Mesodermal cell (in vitro differentiated cells): ENCODE measurements around the gene MMP15.
"Not testable (repeated sequence)": the region's sequence is repeated elsewhere in the genome, so short reads cannot be mapped to it uniquely, and the experiment has no call there.

ENCODE experiments used
- H3K27ac ChIP-seq: 2 replicates; pipeline ENCODE4 v1.7.0; 2013; ENCODE audit warnings: mild to moderate bottlenecking, low read depth, low read length, moderate library complexity; ENCODE audit not compliant: severe bottlenecking
- H3K36me3 ChIP-seq: 2 replicates; pipeline ENCODE4 v1.7.1; 2013; ENCODE audit warnings: mild to moderate bottlenecking, low read length, moderate library complexity; ENCODE audit not compliant: control insufficient read depth, insufficient read depth
- H3K4me1 ChIP-seq: one replicate; pipeline ENCODE4 v1.7.1; 2013; ENCODE audit warnings: mild to moderate bottlenecking, low read length; ENCODE audit not compliant: insufficient read depth, control insufficient read depth, poor library complexity, severe bottlenecking
- H3K4me3 ChIP-seq: 2 replicates; pipeline ENCODE4 v1.7.0; 2013; ENCODE audit warnings: low read length, control low read depth, mild to moderate bottlenecking; ENCODE audit not compliant: insufficient read depth, poor library complexity, severe bottlenecking; ENCODE audit errors: extremely low read depth
- H3K9me3 ChIP-seq: 2 replicates; pipeline ENCODE4 v1.7.1; 2013; ENCODE audit warnings: mild to moderate bottlenecking, low read length, moderate library complexity; ENCODE audit not compliant: control insufficient read depth
- WGBS, 2 experiments: methylation state at CpG; one replicate each; pipeline ENCODE4 v1.1.5; 2013; ENCODE audit warnings: missing lambda C conversion rate in 2 of 2; ENCODE audit not compliant: insufficient coverage in 2 of 2; 5-methylcytosine and 5-hydroxymethylcytosine counted together

The MMP15 gene

DNA sequence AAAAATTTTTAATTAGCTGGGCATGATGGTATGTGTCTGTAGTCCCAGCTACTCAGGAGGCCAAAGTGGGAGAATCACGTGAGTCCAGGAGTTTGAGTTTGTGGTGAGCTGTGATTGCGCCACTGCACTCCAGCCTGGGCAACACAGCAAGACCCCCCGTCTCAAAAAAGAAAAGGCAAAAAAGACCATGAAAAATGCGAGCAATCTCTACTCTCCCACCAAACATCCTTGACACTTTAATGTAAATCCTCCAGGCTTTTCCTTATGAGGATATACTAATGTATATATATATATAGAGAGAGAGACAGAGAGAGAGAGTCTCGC is 28.1 kb downstream of the MMP15 start:
- Histone ChIP-seq H3K9me3 (no peaks in the 10 kb centered on the region), H3K27ac (no peak overlapping the region), H3K36me3 (no peaks in the 10 kb centered on the region), H3K4me1 (no peaks in the 10 kb centered on the region), H3K4me3 (no peak overlapping the region)
- WGBS, 2 experiments = 100% methylated on average over 1 of the region's 5 CpGs

DNA sequence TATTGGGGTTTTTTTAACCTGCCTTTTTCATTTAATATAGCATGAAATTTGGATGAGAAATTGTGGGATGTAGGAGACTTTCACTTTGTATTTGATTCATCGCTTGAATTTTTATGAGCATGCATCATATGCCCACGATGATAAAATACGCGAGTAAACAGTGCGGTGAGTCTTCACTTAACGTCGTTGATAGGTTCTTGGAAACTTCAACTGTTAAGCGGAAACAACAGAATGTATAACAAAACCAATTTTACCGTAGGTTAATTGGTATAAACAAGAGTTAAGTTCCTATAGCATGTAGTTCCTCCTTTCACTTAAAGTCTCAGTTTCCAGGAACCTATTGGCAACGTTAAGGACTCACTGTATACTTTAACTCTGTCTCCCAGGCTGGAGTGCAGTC is 28.7 kb downstream of the MMP15 start:
- Histone ChIP-seq H3K4me3 (no peak overlapping the region), H3K9me3 (no peaks in the 10 kb centered on the region), H3K27ac (no peak overlapping the region), H3K4me1 (no peaks in the 10 kb centered on the region), H3K36me3 (no peaks in the 10 kb centered on the region)
- 92 to 97% methylated on average over 8 to 9 of the region's 10 CpGs for WGBS, 2 experiments

DNA sequence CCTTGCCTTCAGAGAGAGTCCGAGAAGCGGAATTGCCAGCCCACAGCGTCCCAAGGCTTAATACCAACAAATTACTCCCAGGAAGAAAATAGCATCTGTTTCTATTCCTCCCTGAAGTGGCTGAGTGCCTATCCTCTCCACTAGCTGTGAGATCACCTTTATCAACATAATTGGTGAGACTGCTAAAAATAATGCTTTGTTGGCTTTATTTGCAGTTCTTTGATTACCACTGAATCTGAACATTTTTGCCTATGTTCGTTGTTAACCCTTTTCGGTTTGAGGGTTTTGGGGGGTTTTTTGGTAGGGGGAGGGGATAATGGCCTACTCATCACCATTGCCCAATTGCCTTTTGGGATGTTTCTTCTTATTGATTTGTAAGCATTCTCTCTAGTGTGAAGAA is 31.0 kb downstream of the MMP15 start:
- no peaks in the 10 kb centered on the region for H3K4me1 ChIP-seq
- no peak overlapping the region for H3K27ac ChIP-seq
- H3K4me3 ChIP-seq = no peak overlapping the region
- H3K9me3 ChIP-seq = no peaks in the 10 kb centered on the region
- H3K36me3 ChIP-seq = no peaks in the 10 kb centered on the region
- WGBS, 2 experiments = 90 to 100% methylated on average over 2 of the region's 5 CpGs

DNA sequence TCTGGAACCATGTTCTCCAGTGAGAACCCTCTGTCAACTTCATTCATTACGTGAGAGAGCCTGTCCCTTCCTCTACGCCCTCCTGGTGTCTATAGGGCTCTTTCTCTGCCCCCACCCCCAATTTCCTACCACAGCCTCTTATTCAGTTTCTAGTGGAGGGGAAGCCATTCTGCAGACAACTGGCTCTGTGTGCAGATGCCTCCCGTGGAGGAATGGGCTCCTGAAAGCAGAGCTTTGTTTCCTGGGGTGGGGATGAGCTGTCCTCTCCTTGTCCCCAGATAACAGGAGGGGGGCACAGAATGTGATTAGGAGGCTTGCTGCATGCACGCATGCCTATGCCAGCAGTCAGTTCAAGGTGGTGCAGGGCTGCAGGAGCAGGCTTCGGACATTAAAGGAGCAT is 31.6 kb downstream of the MMP15 start:
- H3K27ac ChIP-seq = no peak overlapping the region
- no peaks in the 10 kb centered on the region for H3K4me1 ChIP-seq
- no peaks in the 10 kb centered on the region for H3K9me3 ChIP-seq
- no peak overlapping the region for H3K4me3 ChIP-seq
- 78 to 97% methylated on average over 2 to 4 of the region's 5 CpGs for WGBS, 2 experiments
- no peaks in the 10 kb centered on the region for H3K36me3 ChIP-seq

DNA sequence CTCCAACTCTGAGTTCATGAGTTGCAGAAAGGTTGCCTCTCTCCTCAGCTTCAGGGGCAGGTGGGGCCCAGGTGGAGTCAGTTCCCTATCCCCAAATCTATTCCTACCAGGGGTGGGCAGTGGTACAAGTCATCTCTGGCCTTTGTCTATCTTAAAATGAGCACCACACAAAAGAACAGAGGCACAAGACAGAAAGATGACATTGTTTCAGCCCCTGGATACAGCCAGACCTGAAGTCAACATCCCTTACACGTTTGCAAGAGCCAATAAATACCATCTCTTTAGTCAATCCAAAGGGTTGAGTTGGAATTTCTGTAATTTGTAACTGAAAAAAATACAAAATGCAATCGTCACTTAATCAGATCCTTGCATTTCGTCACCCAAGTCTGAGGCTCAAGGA is 32.2 kb downstream of the MMP15 start:
- Histone ChIP-seq H3K4me3 (no peak overlapping the region), H3K9me3 (no peaks in the 10 kb centered on the region), H3K4me1 (peaks cover under 1% of the 10 kb centered on the region), H3K36me3 (no peaks in the 10 kb centered on the region), H3K27ac (no peak overlapping the region)
- 68 to 85% methylated on average over 2 of the region's 3 CpGs for WGBS, 2 experiments

DNA sequence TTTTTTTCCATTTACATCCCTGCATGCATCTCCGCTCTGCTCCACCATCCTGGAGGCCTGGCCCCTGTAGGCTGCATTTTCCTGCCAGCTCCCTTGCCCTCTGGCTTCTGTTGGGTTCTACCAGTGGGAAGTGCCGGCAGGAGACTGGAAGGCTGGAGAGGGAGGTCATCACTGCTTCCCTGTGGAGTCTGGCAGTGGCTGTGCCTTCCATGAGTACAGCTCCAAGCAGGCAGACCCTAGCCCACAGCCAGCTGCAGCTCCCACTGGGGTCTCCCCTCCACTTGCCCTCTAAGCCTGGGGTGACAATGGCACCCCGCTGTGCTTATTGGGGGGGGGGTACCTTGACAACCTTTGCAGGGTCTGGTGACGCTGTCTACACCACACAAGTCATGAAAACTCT is 37.3 kb downstream of the MMP15 start:
- Histone ChIP-seq H3K9me3 (no peaks in the 10 kb centered on the region), H3K4me3 (no peak overlapping the region), H3K36me3 (no peaks in the 10 kb centered on the region), H3K4me1 (peaks cover 11% of the 10 kb centered on the region), H3K27ac (no peak overlapping the region)
- WGBS, 2 experiments = 64 to 80% methylated on average over 2 of the region's 4 CpGs

DNA sequence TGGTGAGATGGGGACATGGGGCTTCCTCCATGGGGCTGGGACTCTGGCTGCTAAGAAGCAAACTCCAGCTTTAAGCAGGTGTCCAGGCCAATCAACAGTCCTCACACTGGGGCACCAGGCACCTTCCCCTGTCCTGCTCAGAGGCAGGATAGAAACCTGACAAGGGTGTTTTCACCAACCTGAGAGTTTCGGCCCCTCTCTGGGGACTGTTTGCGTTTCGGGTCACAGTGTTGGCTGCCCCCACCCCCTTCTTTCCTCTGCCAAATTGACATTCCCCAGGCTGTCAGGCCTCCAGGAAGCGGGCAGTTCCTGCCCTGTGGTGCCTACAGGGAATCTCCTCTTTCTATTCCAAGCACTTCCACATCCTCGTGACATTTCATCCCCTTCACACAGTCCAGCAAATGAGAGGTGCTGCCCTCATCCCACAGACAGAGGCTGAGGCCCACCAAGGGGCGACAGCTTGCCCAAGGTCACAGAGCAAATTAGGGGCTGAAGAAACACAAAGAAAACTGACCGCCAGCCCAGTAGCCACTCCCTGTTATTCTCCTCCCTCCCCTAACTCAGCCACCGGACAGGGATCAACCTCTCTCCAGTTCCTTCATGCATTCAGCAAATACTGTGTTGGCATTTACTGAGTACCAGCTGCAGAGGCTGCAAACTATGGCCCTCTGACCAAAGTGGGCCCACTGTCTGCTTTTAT is 38.0 kb downstream of the MMP15 start:
- Histone ChIP-seq H3K9me3 (no peaks in the 10 kb centered on the region), H3K36me3 (no peaks in the 10 kb centered on the region), H3K4me3 (no peak overlapping the region), H3K27ac (peak overlapping the region; percentile 23), H3K4me1 (peaks cover 11% of the 10 kb centered on the region)
- 63 to 71% methylated on average over 3 to 7 of the region's 8 CpGs for WGBS, 2 experiments

DNA sequence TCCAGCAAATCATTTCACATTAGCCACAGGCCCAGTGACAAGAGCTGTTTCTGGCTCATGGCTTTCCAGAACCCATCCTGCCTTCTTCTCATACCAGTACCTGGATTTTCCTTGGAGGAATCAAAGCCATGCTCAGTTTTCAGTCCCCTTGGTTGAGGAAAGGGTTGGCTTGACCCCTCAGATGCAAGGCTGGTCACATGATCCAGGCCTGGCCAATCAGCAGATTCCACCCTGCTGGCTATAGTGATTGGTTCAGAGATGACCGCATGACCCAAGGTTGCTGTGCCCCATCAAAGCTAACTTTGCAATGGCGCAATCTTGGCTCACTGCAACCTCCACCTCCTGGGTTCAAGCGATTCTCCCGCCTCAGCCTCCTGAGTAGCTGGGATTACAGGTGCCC is 45.0 kb downstream of the MMP15 start:
- no peak overlapping the region for H3K27ac ChIP-seq
- no peak overlapping the region for H3K4me3 ChIP-seq
- no peaks in the 10 kb centered on the region for H3K4me1 ChIP-seq
- WGBS, 2 experiments = 100% methylated on average over 2 to 3 of the region's 4 CpGs
- H3K9me3 ChIP-seq = no peaks in the 10 kb centered on the region
- no peaks in the 10 kb centered on the region for H3K36me3 ChIP-seq

DNA sequence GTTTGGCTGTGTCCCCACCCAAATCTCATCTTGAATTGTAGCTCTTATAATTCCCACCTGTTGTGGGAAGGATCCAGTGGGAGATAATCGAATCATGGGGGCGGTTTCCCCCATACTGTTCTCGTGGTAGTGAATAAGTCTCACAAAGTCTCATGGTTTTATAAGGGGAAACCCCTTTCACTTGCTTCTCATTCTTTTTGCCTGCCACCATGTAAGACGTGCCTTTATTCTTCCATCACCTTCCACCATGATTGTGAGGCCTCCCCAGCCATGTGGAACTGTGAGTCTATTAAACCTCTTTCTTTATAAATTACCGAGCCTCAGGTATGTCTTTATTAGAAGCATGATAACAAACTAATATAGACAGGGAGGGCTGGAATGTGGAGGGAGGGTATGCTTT is 46.6 kb downstream of the MMP15 start:
- 77 to 93% methylated on average over 2 of the region's 5 CpGs for WGBS, 2 experiments
- not testable (repeated sequence) for H3K9me3 ChIP-seq, H3K27ac ChIP-seq, H3K36me3 ChIP-seq, H3K4me3 ChIP-seq, H3K4me1 ChIP-seq

DNA sequence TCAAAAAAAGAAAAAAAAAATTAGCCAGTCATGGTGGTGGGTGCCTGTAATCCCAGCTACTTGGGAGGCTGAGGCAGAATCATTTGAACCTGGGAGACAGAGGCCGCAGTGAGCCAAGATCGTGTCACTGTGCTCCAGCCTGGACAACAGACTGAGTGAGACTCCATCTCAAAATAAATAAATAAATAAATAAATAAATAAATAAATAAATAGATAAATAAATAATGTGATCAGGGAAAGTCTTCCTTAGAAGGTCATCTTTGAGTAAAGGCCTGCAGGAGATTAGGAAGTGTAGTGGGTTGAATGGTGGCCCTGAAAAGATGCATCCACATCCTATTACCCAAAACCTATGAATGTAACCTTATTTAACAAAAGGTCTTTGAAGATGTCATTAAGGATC is 47.5 kb downstream of the MMP15 start:
- not testable (repeated sequence) for H3K27ac ChIP-seq, H3K36me3 ChIP-seq, H3K4me1 ChIP-seq, H3K4me3 ChIP-seq
- peaks cover 10% of the 10 kb centered on the region for H3K9me3 ChIP-seq
- no CpG with 5 or more reads among the region's 2 CpGs for WGBS, 2 experiments

DNA sequence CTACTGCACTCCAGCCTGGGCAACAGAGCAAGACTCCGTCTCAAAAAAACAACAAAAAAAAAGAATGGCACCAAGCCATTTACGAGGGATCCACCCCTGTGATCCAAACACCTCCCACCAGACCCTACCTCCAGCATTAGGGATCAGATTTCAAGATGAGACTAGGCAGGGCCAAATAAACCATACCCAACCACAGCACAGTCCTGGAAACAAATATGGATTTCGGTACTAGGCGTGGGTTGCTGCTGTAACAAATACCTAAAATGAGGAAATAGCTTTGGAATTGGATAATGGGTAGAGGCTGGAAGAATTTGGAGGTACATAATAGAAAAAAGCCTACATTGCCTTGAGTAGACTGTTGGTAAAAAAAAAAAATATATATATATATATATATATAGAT is 49.1 kb downstream of the MMP15 start:
- Histone ChIP-seq H3K36me3 (no peaks in the 10 kb centered on the region), H3K4me1 (no peaks in the 10 kb centered on the region), H3K27ac (no peak overlapping the region), H3K9me3 (peaks cover 10% of the 10 kb centered on the region), H3K4me3 (no peak overlapping the region)
- 86 to 100% methylated on average over 1 of the region's 4 CpGs for WGBS, 2 experiments
